H1 (cell line): ENCODE measurements around the gene RAP1A. TPM values are rescaled to one million over a fixed set of nuclear protein-coding genes. Genes with fewer than 3 reads are reported as not detected.

Source experiments
- CTCF ChIA-PET: fragments of 300-600 bp; sonication (Branson Sonifier 250); formaldehyde crosslinking; loops from one replicate; lab custom pipeline; 2021; ENCODE audit not compliant: partially characterized antibody; lab: Charles Lee
- POLR2A ChIA-PET: fragments of 300-600 bp; sonication (Branson Sonifier 250); formaldehyde crosslinking; loops from one replicate; lab custom pipeline; 2021; ENCODE audit warnings: inconsistent platforms; ENCODE audit not compliant: partially characterized antibody; lab: Charles Lee
- DNase-seq, 2 experiments: peaks; one replicate each; pipeline versions ENCODE4 v3.0.0 to v3.0.0-alpha.2; 2010 to 2022; ENCODE audit warnings: low spot score in 2 of 2, low read depth in 1 of 2, mixed read lengths in 1 of 2
- FAIRE-seq: peaks from 2 replicates; lab custom pipeline; 2011; peaks lifted over from hg19 to GRCh38; lab: Jason Lieb, UNC
- H2AFZ ChIP-seq: 2 replicates; pipeline ENCODE4 v1.8.1; 2012; ENCODE audit warnings: low read length, inconsistent platforms
- H2AK5ac ChIP-seq: 2 replicates; pipeline ENCODE4 v1.6.1; 2013; ENCODE audit warnings: low read depth, low read length
- H2BK120ac ChIP-seq: replicated peaks from 2 replicates; pipeline ENCODE3; 2013; ENCODE audit warnings: low read depth, low read length, inconsistent platforms
- H2BK12ac ChIP-seq: 2 replicates; pipeline ENCODE4 v1.6.1; 2013; ENCODE audit warnings: low read depth, low read length
- H2BK15ac ChIP-seq: 2 replicates; pipeline ENCODE4 v1.6.1; 2013; ENCODE audit warnings: low read length
- H2BK20ac ChIP-seq: 2 replicates; pipeline ENCODE4 v1.6.1; 2013; ENCODE audit warnings: low read length
- H2BK5ac ChIP-seq: 2 replicates; pipeline ENCODE4 v1.6.1; 2013; ENCODE audit warnings: low read depth, low read length
- H3K14ac ChIP-seq: 2 replicates; pipeline ENCODE4 v1.6.1; 2013; ENCODE audit warnings: inconsistent platforms; ENCODE audit not compliant: insufficient read length
- H3K18ac ChIP-seq: 2 replicates; pipeline ENCODE4 v1.6.1; 2013; ENCODE audit warnings: low read length; ENCODE audit errors: extremely low read depth
- H3K23ac ChIP-seq: 2 replicates; pipeline ENCODE4 v1.6.1; 2013; ENCODE audit warnings: inconsistent platforms; ENCODE audit not compliant: insufficient read length
- H3K23me2 ChIP-seq: 2 replicates; pipeline ENCODE4 v1.6.1; 2013; ENCODE audit warnings: low read depth, low read length
- H3K27ac ChIP-seq: 2 replicates; pipeline ENCODE4 v1.6.1; 2011; ENCODE audit warnings: low read depth, low read length, inconsistent platforms
- H3K27me3 ChIP-seq, 4 experiments: replicated peaks in 1 of 4; 1 replicate in 1 of 4; 2 replicates in 3 of 4; pipeline versions ENCODE4 v1.6.1 to v1.8.1; 2011 to 2013; ENCODE audit warnings: low read length in 3 of 4, mild to moderate bottlenecking in 3 of 4, inconsistent platforms in 2 of 4, mixed read lengths in 2 of 4, moderate library complexity in 1 of 4; ENCODE audit not compliant: control insufficient read depth in 3 of 4, insufficient read depth in 3 of 4; ENCODE audit errors: extremely low read depth in 1 of 4
- H3K36me3 ChIP-seq, 4 experiments: 2 replicates each; pipeline versions ENCODE4 v1.6.1 to v1.8.1; 2011 to 2013; ENCODE audit warnings: mild to moderate bottlenecking in 4 of 4, low read length in 3 of 4, moderate library complexity in 2 of 4, control low read depth in 1 of 4, inconsistent platforms in 1 of 4; ENCODE audit not compliant: insufficient read depth in 4 of 4, control insufficient read depth in 2 of 4
- H3K4ac ChIP-seq: replicated peaks from 2 replicates; pipeline ENCODE3; 2013; ENCODE audit warnings: low read length, low read depth, mixed read lengths, inconsistent platforms; ENCODE audit not compliant: insufficient read length
- H3K4me1 ChIP-seq, 4 experiments: replicated peaks in 1 of 4; 1 replicate in 1 of 4; 2 replicates in 3 of 4; pipeline versions ENCODE4 v1.6.1 to v1.8.1; 2011 to 2013; ENCODE audit warnings: low read length in 3 of 4, inconsistent platforms in 2 of 4, mixed read lengths in 1 of 4; ENCODE audit not compliant: insufficient read depth in 4 of 4, control insufficient read depth in 3 of 4
- H3K4me2 ChIP-seq, 2 experiments: 2 replicates each; pipeline versions ENCODE4 v1.6.1 to v1.8.1; 2011 to 2013; ENCODE audit warnings: low read depth in 2 of 2, low read length in 2 of 2, control low read depth in 1 of 2, inconsistent platforms in 1 of 2, mild to moderate bottlenecking in 1 of 2; ENCODE audit not compliant: insufficient read depth in 1 of 2
- H3K4me3 ChIP-seq, 4 experiments: fragments of 200-600, 300-600 bp in 1 of 4; sonication (generic), shearing (Covaris generic), sonication (Bioruptor Twin) in 1 of 4; 2 replicates each; pipeline versions ENCODE4 v1.5.1 to v1.8.1; 2011 to 2016; ENCODE audit warnings: low read length in 4 of 4, low read depth in 3 of 4, control low read depth in 2 of 4, inconsistent platforms in 2 of 4, mild to moderate bottlenecking in 2 of 4, mixed read lengths in 1 of 4, moderate library complexity in 1 of 4; ENCODE audit not compliant: insufficient read depth in 2 of 4; ENCODE audit errors: extremely low read depth in 1 of 4
- H3K56ac ChIP-seq: replicated peaks from 2 replicates; pipeline ENCODE3; 2013; ENCODE audit warnings: low read depth, mild to moderate bottlenecking, mixed read lengths, low read length, inconsistent platforms; ENCODE audit not compliant: insufficient read length
- H3K79me1 ChIP-seq: 2 replicates; pipeline ENCODE4 v1.6.1; 2013; ENCODE audit warnings: low read depth, low read length, control low read depth
- H3K79me2 ChIP-seq, 2 experiments: 2 replicates each; pipeline versions ENCODE4 v1.6.1 to v1.8.1; 2012 to 2013; ENCODE audit warnings: low read length in 2 of 2, mild to moderate bottlenecking in 2 of 2, inconsistent platforms in 1 of 2; ENCODE audit not compliant: insufficient read depth in 2 of 2, control insufficient read depth in 1 of 2
- H3K9ac ChIP-seq, 4 experiments: replicated peaks in 1 of 4; 1 replicate in 1 of 4; 2 replicates in 3 of 4; pipeline versions ENCODE4 v1.6.1 to v1.8.1; 2011 to 2013; ENCODE audit warnings: low read depth in 3 of 4, low read length in 3 of 4, control low read depth in 2 of 4, mild to moderate bottlenecking in 2 of 4, moderate library complexity in 2 of 4, inconsistent platforms in 1 of 4; ENCODE audit errors: extremely low read depth in 1 of 4
- H3K9me3 ChIP-seq, 2 experiments: 2 replicates each; pipeline versions ENCODE4 v1.6.1 to v1.8.1; 2012 to 2013; ENCODE audit warnings: mild to moderate bottlenecking in 2 of 2, moderate library complexity in 2 of 2, control low read depth in 1 of 2, inconsistent platforms in 1 of 2, low read depth in 1 of 2, low read length in 1 of 2, mixed read lengths in 1 of 2; ENCODE audit not compliant: insufficient read depth in 2 of 2
- H4K20me1 ChIP-seq, 2 experiments: replicated peaks in 1 of 2; 2 replicates each; pipeline versions ENCODE3 to v1.8.1; 2011 to 2013; ENCODE audit warnings: inconsistent platforms in 2 of 2, low read length in 2 of 2, mild to moderate bottlenecking in 1 of 2; ENCODE audit not compliant: insufficient read depth in 2 of 2, control insufficient read depth in 1 of 2
- H4K5ac ChIP-seq: 2 replicates; pipeline ENCODE4 v1.6.1; 2013; ENCODE audit warnings: low read length, low read depth, mixed read lengths, inconsistent platforms; ENCODE audit not compliant: insufficient read length
- H4K8ac ChIP-seq: 2 replicates; pipeline ENCODE4 v1.8.0; 2013; ENCODE audit warnings: mild to moderate bottlenecking, moderate library complexity, low read length, inconsistent platforms; ENCODE audit not compliant: insufficient read depth; ENCODE audit errors: extremely low read depth
- H4K91ac ChIP-seq: replicated peaks from 2 replicates; pipeline ENCODE3; 2013; ENCODE audit warnings: low read length, mixed read lengths, inconsistent platforms; ENCODE audit not compliant: insufficient read length
- ASH2L ChIP-seq: fragments of 200-600, 300-600 bp; sonication (generic); IDR thresholded peaks from one replicate; pipeline ENCODE4 v1.7.1; 2017; ENCODE audit warnings: low read length
- BCL11A ChIP-seq, 2 experiments: IDR thresholded peaks; one replicate each; pipeline ENCODE4 v1.6.1; 2011; ENCODE audit warnings: low read depth in 2 of 2, low read length in 2 of 2, mild to moderate bottlenecking in 2 of 2
- CBX5 ChIP-seq: fragments of 300-800, 300-1000 bp; sonication (generic); IDR thresholded peaks from 2 replicates; pipeline ENCODE4 v1.7.1; 2016; ENCODE audit warnings: antibody characterized with exemption, low read length, low read depth
- CREB1 ChIP-seq: IDR thresholded peaks from 2 replicates; pipeline ENCODE4 v1.6.1; 2012; ENCODE audit warnings: inconsistent platforms
- E2F6 ChIP-seq: IDR thresholded peaks from 2 replicates; pipeline ENCODE4 v1.6.1; 2012; ENCODE audit warnings: inconsistent platforms
- EZH2 ChIP-seq: fragments of 200-600 bp; sonication (generic); IDR thresholded peaks from 2 replicates; pipeline ENCODE4 v1.7.1; 2012; ENCODE audit warnings: low read depth, mild to moderate bottlenecking, moderate library complexity, low read length, inconsistent platforms; ENCODE audit not compliant: severe bottlenecking
- POLR2AphosphoS5 ChIP-seq: IDR thresholded peaks from 2 replicates; pipeline ENCODE4 v1.6.1; 2011; ENCODE audit warnings: low read depth, low read length
- RAD21 ChIP-seq, 2 experiments: IDR thresholded peaks in 1 of 2; conservative IDR thresholded peaks in 1 of 2; 2 replicates each; pipeline ENCODE4 v1.6.1; 2011; ENCODE audit warnings: low read depth in 2 of 2, low read length in 2 of 2, improper control_type of control experiment in 1 of 2, inconsistent platforms in 1 of 2, mild to moderate bottlenecking in 1 of 2, moderate library complexity in 1 of 2
- RXRA ChIP-seq: IDR thresholded peaks from 2 replicates; pipeline ENCODE4 v1.6.1; 2011; ENCODE audit warnings: low read depth, mild to moderate bottlenecking, low read length, moderate library complexity; ENCODE audit not compliant: insufficient read depth
- SP2 ChIP-seq: IDR thresholded peaks from 2 replicates; pipeline ENCODE4 v1.6.1; 2012; ENCODE audit warnings: mild to moderate bottlenecking, low read length, inconsistent platforms
- SP4 ChIP-seq: IDR thresholded peaks from 2 replicates; pipeline ENCODE4 v1.6.1; 2012; ENCODE audit warnings: low read length, inconsistent platforms
- SRF ChIP-seq: IDR thresholded peaks from 2 replicates; pipeline ENCODE4 v1.6.1; 2011; ENCODE audit warnings: mild to moderate bottlenecking, low read depth, low read length, moderate library complexity
- TCF12 ChIP-seq: IDR thresholded peaks from 2 replicates; pipeline ENCODE4 v1.6.1; 2011; ENCODE audit warnings: low read depth, mild to moderate bottlenecking, low read length
- YY1 ChIP-seq: IDR thresholded peaks from 2 replicates; pipeline ENCODE4 v1.6.1; 2011; ENCODE audit warnings: low read depth, mild to moderate bottlenecking, low read length
- WGBS, 2 experiments: shearing (Covaris generic) in 1 of 2; methylation state at CpG; one replicate each; pipeline versions ENCODE4 v1.1.6 to v1.1.7; 2013 to 2015; ENCODE audit warnings: low lambda C conversion rate in 2 of 2, mixed read lengths in 2 of 2, inconsistent platforms in 1 of 2, low coverage in 1 of 2, missing lambda C conversion rate in 1 of 2; ENCODE audit not compliant: insufficient replicate concordance in 2 of 2, insufficient coverage in 1 of 2, insufficient read length in 1 of 2; ENCODE audit errors: extremely low coverage in 1 of 2, missing lambda C conversion rate in 1 of 2; 5-methylcytosine and 5-hydroxymethylcytosine counted together
- polyA plus RNA-seq, 7 experiments: library from polyadenylated mRNA; depleted of rRNA in 3 of 7; stranded (reverse) in 5 of 7; unstranded in 2 of 7; fragments of >200 nt in 5 of 7; fragments of 200-250 nt in 2 of 7; gene quantifications; 1 replicate in 5 of 7; 2 replicates in 1 of 7; 4 replicates in 1 of 7; pipeline versions ENCODE4 v1.2.1 to v1.2.3, GENCODE V29; 2011 to 2013; ENCODE audit warnings: missing spikeins in 2 of 7, mixed read lengths in 2 of 7
- total RNA-seq: library from RNA; stranded (reverse); fragmentation: NEBNext Ultra II Directional; extraction: Animal tissue kit (Norgen Biotek cat#: 25700); gene quantifications from 2 replicates; pipeline ENCODE4 v1.2.1, GENCODE V29; 2021

RAP1A gene
- total and polyA plus RNA-seq, 2 of the 8 experiments (the other 6 are each of a cell fraction or from before 2014, with no cell fraction given) = 10.9 to 35.8 TPM

- Histone ChIP-seq H3K79me1 (no peaks in the 10 kb centered on the region), H3K23ac (no peak overlapping the region), H3K9me3 (no peaks in the 10 kb centered on the region), H3K56ac (no peak overlapping the region), H3K14ac (no peak overlapping the region), H2AK5ac (no peak overlapping the region), H2BK15ac (no peak overlapping the region), H4K8ac (no peak overlapping the region), H4K5ac (no peak overlapping the region), H2BK120ac (no peak overlapping the region), H3K27ac (no peak overlapping the region), H3K4me2 (no peak overlapping the region), H3K79me2 (no peaks in the 10 kb centered on the region), H3K23me2 (no peaks in the 10 kb centered on the region), H4K20me1 (no peaks in the 10 kb centered on the region), H2BK20ac (no peak overlapping the region), H2BK5ac (no peak overlapping the region), H3K4me1 (no peaks in the 10 kb centered on the region), H3K4ac (no peak overlapping the region), H4K91ac (no peak overlapping the region), H3K9ac (no peak overlapping the region), H3K4me3 (no peak overlapping the region), H3K27me3 (no peaks in the 10 kb centered on the region), H2AFZ (no peak overlapping the region), H3K18ac (no peak overlapping the region), H2BK12ac (no peak overlapping the region), H3K36me3 (peaks cover 0 to 10% (median 5%) of the 10 kb centered on the region in 4 experiments; a peak in 5 of 8 replicates)
- DNase-seq = no peak
- CTCF ChIA-PET = interaction anchor here (1.0 kb wide), 1 partner anchor 13 kb away, joined by 3 read pairs; no protein-coding TSS in a partner anchor
- POLR2A ChIA-PET = no interaction called here
- FAIRE-seq = no peak
- 93% methylated on average over 3 of the region's 3 CpGs; no CpG with 5 or more reads in 1 of the 2 experiments for WGBS, 2 experiments
- TF ChIP-seq ASH2L (no peak), SP4 (no peak), CREB1 (no peak), RXRA (no peak), SP2 (no peak), SRF (no peak), BCL11A (IDR thresholded peaks at IDR 0.05; ENCODE audit: low read depth in 2 of 2, low read length in 2 of 2) (no peak), CBX5 (no peak), TCF12 (no peak), E2F6 (no peak), EZH2 (no peak), RAD21 (IDR thresholded peaks at IDR 0.05 in 1 of 2, conservative IDR thresholded peaks at IDR 0.05 in 1 of 2; ENCODE audit: low read depth in 2 of 2, low read length in 2 of 2) (no peak), YY1 (no peak), POLR2AphosphoS5 (no peak)
These were observed 86.3 kb downstream of the RAP1A start for GRCh38 chr1:111705841-111706240.
